Prostate gland (tissue), 2 donors: ENCODE results near the gene HTR2A.

Experiments
- CTCF ChIP-seq, 4 experiments: fragments of 200-600 bp in 2 of 4; fragments of 450-650 bp in 2 of 4; sonication (generic) in 2 of 4; IDR thresholded peaks; 1 replicate in 3 of 4; 2 replicates in 1 of 4; pipeline ENCODE4 v1.5.1; 2016 to 2019; ENCODE audit warnings: antibody characterized with exemption in 4 of 4, mild to moderate bottlenecking in 2 of 4, moderate library complexity in 2 of 4
- POLR2A ChIP-seq: fragments of 450-650 bp; IDR thresholded peaks from one replicate; pipeline ENCODE4 v1.6.1; 2016; ENCODE audit warnings: antibody characterized with exemption, mild to moderate bottlenecking
- POLR2AphosphoS5 ChIP-seq: sonication (generic); formaldehyde crosslinking; IDR thresholded peaks from one replicate; pipeline ENCODE4 v1.6.1; 2017; ENCODE audit warnings: antibody characterized with exemption

- TF ChIP-seq CTCF (IDR thresholded peaks at IDR 0.05): no peak
- no peak for TF ChIP-seq POLR2A
- no peak for TF ChIP-seq POLR2AphosphoS5
These were observed 51.7 kb downstream of the HTR2A start for GRCh38 chr13:46845146-46845545.
